GM18517 (cell line): ENCODE results near the gene SYT17.

ENCODE experiments used
- ATAC-seq: cut with Tn5 transposase; IDR thresholded peaks from one replicate; pipeline ENCODE4 v1.9.1; 2021; ENCODE audit warnings: mild to moderate bottlenecking, moderate library complexity; ENCODE audit not compliant: unreplicated experiment

Gene SYT17

DNA sequence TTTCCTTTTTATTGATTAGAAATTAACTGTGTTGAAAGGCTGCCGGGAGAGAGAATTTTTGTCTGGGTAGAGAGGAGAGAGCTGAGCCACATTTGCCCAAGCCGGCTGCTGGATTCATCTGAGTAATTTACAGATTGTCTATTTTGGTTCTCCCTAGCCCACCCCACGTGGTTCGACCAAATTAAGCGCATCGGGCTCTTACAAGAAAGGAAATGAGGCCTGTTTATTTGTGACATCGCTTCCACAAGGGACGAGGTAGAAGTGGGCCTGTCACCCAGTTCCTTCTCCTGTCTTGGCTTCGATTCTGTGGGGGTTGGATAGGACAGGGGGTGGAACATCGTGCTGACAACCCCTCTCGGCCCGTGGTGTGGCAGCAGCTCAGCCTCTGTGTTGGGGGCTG is 42.9 kb downstream of the SYT17 start:
- peak; percentile 32 for ATAC-seq

DNA sequence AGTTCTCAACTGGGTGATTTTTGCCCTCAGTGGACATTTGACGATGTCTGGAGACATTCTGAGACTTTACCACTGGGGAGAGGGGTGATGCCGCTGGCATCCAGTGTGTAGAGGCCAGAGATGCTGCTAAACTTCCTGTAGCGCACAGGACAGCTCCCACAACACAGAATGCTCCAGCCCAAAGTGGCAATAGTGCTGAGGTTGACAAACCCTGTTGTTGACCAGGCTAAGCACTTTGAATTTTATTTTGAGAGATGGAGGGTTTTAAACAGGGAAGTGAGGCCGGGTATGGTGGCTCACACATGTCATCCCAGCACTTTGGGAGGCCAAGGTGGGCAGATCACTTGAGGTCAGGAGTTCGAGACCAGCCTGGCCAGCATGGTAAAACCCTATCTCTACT is 44.0 kb downstream of the SYT17 start:
- no peak for ATAC-seq

DNA sequence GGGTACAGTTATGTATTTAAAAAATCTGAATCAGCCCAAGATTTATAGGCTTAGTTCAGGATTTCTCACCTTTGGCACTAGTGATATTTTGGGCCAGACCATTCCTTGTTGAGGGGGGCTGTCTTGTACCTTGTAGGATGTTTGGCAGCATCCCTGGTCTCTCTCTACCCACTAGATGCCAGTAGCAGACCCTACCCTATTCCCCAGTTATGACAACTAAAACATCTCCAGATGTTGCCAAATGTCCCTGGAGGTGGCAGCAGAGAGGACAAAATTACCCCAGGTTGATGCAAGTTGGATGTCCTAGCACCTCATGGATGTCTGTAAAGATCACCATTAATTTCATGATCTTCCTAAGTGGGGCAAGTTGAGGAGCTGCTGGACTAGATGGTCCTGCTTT is 45.8 kb downstream of the SYT17 start:
- ATAC-seq = no peak

DNA sequence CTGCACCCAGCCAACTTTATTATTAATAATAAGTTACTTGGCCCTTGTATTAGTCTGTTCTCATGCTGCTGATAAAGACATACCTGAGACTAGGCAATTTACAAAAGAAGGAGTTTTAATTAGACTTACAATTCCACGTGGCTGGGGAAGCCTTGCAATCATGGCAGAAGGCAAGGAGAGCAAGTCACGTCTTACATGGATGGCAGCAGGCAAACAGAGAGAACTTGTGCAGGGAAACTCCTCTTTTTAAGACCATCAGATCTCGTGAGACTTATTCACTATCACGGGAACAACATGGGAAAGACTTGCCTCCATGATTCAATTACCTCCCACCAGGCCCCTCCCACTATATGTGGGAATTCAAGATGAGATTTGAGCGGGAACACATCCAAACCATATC is 47.7 kb downstream of the SYT17 start:
- ATAC-seq = no peak

DNA sequence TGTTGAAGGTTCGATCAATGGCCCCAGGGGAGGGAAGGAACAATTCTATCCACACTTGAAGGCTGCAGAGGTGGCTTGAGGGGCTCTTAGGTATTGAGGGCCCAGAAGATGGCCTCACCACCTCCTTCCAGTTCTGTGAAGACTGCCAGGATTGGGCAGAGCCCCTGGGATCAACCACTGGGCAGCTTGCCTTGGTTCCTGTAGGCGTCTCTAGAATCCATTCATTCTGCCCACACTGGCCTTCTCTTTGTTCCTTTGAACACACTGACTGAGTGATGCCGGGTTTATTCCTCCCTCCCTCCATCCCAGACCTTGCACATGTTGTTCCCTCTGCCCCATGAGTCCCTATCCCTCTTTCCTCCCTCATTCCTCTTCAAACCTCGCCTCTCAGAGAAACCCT is 50.5 kb downstream of the SYT17 start:
- ATAC-seq = no peak

DNA sequence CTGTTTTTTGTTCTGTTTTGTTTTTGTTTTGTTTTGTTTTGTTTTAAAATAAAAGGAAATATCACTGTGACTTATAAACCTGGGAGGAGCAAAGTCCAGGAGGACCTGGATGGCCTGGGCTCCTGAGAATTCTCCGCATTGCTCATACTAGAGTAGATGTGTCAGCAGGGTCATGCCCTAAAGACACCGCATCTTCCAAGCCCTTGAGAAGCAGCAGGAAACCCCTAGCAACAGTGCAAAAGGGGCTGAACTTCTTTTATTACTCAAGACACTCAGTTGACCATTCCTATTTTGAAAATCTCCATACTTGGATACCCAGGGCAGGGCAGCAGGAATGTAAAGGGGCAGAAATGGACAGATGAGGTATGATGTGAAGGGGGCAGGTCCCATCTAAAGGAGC is 51.8 kb downstream of the SYT17 start:
- no peak for ATAC-seq

DNA sequence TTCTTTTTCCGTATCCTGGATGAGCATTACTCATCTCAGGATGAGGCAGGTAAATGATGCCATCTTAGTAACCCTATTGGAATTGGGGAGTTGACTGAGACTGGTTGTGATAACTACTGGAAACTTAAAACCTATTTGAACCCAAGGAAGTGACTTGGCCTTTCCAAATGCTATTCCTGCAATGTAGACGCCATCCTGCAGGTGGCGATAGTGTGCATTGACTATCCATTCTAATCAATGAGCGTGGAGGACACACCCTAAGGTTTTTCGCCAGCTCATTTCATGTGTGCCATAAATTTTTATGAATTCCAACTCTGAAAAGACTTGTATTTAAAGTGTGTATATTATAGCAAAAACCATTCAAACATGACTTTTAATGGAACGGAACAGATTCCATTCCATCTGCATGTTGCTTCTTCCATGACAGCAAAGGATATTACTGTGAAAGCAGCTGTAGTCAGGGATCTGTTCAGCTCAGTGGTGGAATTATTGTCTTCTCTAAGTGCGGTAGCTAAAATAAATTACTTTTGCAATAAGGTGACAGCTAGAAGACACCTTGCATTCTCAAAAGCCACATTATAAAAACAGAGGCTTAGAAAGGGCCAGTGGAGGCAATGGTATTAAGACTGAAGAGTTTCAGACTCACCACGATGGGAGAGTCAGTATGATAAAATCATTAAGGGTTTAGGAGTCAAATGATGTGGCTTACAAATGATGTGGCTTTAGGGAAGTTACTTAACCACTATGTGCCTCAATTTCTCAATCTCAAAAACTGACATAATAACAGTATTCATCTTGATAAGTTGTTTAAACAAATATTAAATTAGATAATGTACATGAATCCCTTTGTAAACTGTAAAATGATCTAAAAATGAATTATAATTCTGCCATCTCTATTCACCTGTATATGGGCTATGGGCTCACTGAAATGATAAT is 55.5 kb downstream of the SYT17 start:
- ATAC-seq = no peak

DNA sequence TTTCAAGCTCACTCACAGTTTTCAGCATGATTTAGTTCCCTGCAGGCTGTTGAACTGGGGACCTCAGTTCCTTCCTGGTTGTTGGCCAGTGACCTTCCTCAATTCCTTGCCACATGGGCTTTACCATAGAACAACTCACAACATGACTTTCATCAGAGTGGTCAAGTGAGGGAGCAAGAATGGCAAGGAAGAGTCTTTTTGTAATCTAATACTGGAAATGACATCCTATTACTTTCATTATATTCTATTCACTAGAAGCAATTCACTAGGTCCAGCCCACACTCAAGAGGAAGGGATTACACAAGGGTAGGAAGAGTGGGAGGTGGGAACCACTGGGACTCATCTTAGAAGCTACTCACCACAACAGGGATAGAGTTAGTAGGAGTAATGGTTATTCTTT is 57.6 kb downstream of the SYT17 start:
- no peak for ATAC-seq

DNA sequence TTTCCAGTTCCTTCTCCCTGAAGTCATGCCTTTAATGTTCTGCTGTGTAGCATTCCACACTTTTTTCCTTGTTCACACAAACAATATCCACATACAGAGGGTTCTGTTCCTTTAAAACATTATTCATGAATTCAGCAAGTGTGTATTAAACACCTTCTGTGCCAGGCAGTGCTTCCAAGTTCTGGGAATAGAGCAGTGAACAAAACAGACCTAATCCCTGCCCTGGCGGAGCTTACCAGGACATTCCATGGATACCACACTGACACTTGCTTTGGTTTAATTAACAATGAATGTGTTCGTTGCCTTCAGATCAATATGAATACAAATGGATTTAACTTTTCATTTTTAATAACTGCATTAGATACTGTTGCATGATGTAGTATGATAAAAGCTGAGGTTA is 59.6 kb downstream of the SYT17 start:
- ATAC-seq = no peak

DNA sequence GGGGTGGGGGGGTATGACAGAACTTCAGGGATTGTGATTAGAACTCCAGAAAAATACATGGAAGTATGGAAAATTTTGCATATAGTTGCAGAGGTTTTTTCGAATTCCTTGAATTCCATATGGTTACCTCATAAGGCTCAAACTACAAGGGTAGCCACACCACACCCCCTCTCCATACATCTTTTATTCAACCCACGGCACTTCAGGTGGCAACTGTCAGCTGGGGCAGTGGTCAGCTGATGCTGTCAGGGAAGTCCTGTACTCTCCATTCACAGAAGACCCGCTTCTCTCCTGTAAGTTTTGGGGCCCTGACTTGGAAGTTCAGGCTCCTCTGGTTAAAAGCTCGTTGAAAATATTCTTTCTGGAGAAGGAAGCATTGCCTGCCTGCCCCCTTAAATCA is 60.0 kb downstream of the SYT17 start:
- ATAC-seq = no peak

DNA sequence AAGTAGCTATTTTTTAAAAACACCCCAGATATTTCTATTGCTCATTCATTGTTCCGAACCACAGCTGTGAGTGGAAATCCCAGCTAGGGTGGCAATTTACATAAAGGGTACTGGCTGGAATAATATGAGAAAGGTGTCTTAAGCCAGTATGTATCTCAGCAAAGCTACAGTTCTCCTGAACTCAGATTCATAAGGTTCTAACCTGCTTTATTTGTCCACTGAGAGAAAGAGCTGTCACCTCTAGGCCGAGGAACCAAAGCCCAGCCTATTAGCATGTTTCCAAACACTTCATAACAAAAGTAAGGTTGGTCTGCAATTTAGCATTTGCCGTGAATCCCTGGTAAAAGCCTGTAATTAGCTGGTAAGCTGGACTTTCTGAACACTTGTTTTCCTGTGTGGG is 60.5 kb downstream of the SYT17 start:
- no peak for ATAC-seq

DNA sequence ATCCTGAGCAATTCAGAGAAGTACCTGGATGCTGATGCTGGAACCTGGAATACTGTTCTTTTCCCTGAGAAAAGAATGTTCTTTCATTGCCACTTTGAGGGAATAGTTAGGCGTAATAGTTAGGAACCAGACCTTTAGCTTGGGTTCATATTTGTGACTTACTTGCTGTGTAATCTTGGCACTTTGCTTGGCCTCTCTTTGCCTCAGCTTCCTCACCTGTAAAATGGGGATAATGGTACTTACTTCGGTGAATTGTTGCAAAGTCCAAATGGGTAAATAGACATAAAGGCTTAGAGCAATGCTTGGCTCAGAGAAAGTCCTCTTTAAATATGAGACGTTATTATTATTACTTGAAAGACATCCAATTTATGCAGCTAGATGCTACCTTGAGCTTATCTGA is 62.5 kb downstream of the SYT17 start:
- no peak for ATAC-seq

DNA sequence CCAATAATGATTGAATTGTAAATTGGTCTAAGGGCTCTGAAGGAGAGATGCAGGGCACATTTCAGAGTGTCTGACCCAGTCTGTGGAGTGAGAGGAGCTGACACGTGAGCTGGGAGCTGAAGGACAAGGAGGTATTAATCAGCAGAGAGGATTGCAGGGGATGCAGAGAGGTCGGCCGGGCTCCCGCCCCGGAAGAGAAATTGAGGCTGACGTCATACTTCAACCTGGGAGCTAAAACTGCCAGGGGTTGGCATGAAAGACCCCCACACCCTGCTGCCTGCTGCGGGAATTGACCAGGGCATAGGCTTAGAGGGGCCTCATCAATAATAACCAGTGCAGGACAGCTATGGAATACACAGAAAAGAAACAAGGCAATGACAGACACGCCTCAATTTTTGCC is 63.8 kb downstream of the SYT17 start:
- ATAC-seq = no peak

DNA sequence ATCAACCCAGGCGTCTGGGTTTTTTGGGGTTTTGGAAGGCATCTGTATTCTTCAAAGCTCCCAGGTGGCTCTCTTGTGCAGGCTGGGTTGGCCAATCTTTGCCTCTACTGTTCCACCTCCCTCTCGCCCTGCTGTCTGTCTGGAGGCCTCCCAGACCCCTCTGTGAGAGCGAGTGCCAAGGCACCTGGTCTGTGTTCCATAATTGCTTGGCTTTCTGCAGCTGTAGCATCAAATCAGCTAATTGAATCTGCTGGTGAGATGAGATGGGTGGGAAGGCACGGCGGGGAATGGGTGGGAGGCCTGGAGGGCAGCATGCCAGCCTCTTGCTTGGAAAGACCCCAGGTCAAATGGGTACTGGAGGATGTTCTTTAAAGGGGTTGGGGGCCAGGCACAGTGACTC is 64.9 kb downstream of the SYT17 start:
- ATAC-seq = no peak

DNA sequence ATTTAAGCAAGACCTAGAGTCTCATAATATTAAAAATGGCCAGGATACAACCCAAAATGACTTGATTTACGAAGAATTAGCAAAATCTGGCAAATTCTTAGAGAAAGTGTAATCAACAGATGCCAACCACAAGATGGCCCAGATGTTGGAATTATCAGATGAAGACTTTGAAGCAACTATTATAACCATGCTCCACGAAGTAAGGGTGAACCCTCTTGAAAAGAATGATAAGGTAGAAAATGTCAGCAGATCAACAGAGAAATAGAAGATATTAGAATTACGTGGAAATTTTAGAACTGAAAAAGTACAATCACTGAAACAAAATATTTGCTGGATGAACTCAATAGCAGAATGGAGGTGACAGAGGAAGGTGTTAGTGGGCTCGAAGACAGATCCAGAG is 67.4 kb downstream of the SYT17 start:
- ATAC-seq = no peak

DNA sequence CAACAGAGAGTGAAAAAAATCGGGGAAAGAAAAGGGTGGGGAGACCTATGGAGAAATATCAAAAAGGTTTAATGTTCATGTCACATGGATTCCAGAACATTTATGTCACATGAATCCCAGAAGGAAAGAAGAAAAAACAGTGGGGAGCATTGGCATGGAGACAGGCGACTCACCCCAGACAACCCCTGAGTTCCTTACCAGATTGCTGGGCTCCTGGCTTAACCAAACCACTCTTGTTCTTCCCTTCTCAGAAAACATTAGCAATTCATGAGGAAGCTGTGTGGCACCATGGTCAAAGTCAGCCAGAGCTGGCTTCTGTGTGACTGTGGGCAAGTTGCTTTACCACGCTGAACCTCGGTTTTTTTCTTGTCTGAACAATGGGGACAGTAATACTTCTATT is 67.8 kb downstream of the SYT17 start:
- no peak for ATAC-seq

DNA sequence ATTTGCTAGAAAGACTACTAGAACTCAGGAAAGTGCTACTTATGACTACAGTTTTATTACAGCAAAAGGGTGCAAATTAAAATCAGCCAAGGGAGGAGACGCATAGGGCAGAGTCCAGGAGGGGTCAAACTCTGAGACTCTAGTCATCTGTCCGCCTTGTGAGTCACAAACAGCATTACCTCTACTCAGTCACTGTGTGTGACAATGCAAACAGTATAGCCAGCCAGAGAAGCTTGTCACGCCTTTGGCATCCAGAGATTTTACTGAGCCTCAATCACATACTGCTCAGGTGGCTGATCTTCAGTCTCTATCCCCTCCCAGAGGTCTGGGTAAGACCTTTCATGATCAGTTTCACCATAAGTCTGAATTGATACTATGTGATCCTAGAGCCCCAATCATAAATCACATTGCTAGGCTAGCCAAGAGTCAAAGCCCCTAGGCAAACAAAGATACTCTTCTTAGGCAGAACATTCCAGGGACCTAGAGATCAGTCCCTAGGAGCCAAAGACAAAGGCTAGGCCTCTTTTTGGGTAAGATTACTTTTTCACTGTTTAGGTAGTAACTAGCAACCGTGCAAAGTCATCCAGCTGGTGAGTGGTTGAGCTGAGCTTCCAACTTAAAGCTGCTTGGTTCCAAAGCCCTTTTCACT is 68.6 kb downstream of the SYT17 start:
- no peak for ATAC-seq

DNA sequence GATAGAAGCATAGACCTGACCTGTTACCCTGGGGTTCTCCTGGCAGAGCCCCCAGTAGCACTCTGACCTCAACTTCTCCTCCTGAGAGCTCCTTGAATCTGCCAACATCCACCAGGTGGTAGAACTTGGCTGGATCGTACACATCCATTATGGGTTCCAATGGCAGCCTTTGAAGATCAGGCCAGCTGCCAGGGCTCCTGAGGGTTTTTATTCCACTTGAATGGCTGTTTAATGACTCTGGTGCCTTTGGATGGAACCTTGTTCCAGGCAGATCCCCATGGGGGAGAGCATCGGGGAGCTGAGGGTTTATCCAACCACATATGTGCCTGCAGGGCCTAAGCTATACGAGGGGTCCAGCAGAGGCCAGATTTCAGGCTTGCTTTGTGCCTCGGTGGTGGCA is 70.4 kb downstream of the SYT17 start:
- no peak for ATAC-seq

DNA sequence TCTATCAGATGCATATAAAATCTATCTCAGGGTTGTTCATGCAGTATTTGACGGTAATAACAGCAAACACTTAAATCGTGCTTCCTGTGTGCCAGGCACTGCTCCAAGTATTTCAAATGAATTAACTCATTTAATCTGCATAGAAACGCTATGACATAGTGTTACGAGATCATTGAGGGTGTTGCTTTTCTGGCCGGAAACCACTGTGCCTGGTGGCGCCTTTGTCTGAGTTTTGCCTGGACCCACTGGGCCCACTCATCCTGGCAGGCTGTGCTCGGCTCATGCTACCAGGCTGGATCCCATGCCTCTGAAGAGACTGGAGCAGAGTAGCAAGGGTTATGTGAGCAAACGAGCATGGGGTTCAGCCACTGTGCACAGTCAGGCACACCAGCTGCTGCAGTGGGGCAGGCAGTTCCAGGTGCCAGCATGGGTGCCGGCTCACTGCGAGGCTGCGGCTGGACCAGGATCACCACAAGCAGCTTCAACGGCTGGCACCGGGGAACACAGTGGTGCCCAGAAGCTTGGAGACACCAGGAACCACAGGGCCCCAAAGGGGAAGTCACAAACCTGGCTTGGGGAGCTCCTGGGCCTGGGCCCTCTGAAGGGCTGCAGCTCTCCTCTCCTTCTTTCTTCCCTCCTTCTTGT is 71.6 kb downstream of the SYT17 start:
- ATAC-seq = no peak

DNA sequence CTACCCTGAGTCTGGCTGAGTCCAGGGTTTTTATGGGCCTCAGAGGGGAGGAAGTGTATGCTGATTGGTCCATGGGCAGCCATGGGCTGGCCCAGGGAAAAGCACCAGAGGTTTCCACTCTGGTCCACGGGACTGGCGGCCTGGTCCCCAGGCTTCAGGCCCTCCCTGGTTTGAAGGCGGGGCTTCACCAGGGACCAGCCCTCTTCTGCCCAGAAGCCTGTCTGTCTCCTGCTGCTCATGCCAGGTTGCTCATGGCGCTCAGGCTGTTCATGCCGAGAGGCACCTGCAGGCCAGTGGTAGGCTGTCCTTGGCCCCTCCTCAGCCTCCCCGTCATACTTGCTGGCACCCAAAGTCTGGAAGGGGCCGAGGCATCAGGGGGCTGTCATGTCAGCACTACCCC is 72.5 kb downstream of the SYT17 start:
- no peak for ATAC-seq

DNA sequence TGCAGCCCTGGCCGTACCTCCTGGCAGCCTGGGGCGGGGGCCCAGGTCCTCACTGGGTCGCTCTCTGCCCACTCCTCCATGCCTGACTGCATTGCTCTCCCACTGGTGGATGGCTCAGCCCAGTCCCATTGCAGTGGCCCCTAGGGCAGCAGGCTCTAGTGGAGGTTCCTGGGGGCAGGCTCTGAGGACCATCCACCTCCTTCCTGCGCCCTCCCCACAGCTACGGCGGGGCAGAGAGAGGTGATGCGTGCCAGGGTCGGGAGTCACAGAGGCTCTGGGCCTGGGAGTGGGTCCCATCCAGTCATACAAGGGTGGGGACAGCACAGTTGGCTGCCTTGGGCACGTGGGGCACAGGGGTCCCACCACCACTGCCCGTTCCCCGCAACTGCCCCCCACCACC is 73.5 kb downstream of the SYT17 start:
- no peak for ATAC-seq

DNA sequence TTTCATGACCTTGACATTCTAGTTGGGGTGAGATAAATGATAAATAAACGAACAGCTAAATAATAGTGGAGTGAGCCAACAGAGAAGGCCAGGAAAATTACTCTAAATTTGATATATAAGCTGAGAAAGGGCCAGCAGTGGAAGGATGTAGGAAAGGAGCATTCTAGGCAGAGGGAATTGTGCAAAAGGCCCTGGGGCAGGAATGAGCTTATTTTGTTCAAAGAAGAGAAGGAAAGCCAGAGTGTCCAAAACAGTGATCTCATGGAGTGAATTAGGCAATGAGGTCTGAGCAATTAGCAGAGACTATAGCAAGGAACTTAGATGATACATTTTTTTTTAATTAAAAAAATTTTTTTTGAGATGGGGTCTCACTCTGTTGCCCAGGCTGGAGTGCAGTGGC is 74.1 kb downstream of the SYT17 start:
- ATAC-seq = no peak
